IMR-90 (cell line): ENCODE measurements around the gene ATP11A. TPM values are rescaled to one million over a fixed set of nuclear protein-coding genes. Genes with fewer than 3 reads are reported as not detected.

ENCODE experiments used
- ATAC-seq: fragments of 200-7000 bp; cut with Tn5 transposase; 2 replicates; pipeline ENCODE4 v1.9.1; 2020; ENCODE audit warnings: low read depth, mild to moderate bottlenecking, moderate library complexity
- BruUV-seq: library from RNA; stranded (reverse); fragments of 400-500 nt; replicated peaks from 2 replicates; lab custom pipeline; 2021; lab: Mats Ljungman, UMichigan
- CTCF ChIA-PET: fragments of 300-600 bp; formaldehyde crosslinking; extraction: SDS; loops from one replicate; lab custom pipeline; 2021; ENCODE audit warnings: antibody characterized with exemption; lab: Yijun Ruan, JAX
- POLR2A ChIA-PET: fragments of 300-600 bp; sonication (Branson Sonifier 250); formaldehyde crosslinking; loops from one replicate; lab custom pipeline; 2022; ENCODE audit warnings: antibody characterized with exemption; ENCODE audit not compliant: unreplicated experiment; lab: Charles Lee
- DNase-seq: peaks from one replicate; pipeline ENCODE4 v3.0.0; 2013
- H2AFZ ChIP-seq: replicated peaks from 2 replicates; pipeline ENCODE3; 2013; ENCODE audit warnings: low read length, mild to moderate bottlenecking; ENCODE audit not compliant: poor library complexity
- H2AK5ac ChIP-seq: 2 replicates; pipeline ENCODE4 v1.6.1; 2013; ENCODE audit warnings: low read depth, low read length, inconsistent platforms
- H2AK9ac ChIP-seq: replicated peaks from 2 replicates; pipeline ENCODE3; 2013; ENCODE audit warnings: mild to moderate bottlenecking, low read depth, low read length, moderate library complexity; ENCODE audit not compliant: poor library complexity
- H2BK120ac ChIP-seq: 2 replicates; pipeline ENCODE4 v1.6.1; 2013; ENCODE audit warnings: low read depth, low read length, inconsistent platforms
- H2BK15ac ChIP-seq: 3 replicates; pipeline ENCODE4 v1.6.1; 2013; ENCODE audit warnings: low read depth, low read length, inconsistent platforms
- H2BK20ac ChIP-seq: 2 replicates; pipeline ENCODE4 v1.6.1; 2013; ENCODE audit warnings: low read depth, mild to moderate bottlenecking, inconsistent platforms, low read length, moderate library complexity
- H2BK5ac ChIP-seq: 2 replicates; pipeline ENCODE4 v1.6.1; 2013; ENCODE audit warnings: mild to moderate bottlenecking, low read depth, low read length, inconsistent platforms; ENCODE audit not compliant: poor library complexity, severe bottlenecking
- H3K14ac ChIP-seq: replicated peaks from 2 replicates; pipeline ENCODE4 v1.6.1; 2013; ENCODE audit warnings: low read depth, low read length, inconsistent platforms
- H3K18ac ChIP-seq: 2 replicates; pipeline ENCODE4 v1.6.1; 2013; ENCODE audit warnings: low read depth, low read length, control low read depth
- H3K23ac ChIP-seq: 2 replicates; pipeline ENCODE4 v1.6.1; 2013; ENCODE audit warnings: low read depth, low read length, inconsistent platforms
- H3K27ac ChIP-seq: 2 replicates; pipeline ENCODE4 v1.5.1; 2013; ENCODE audit warnings: mild to moderate bottlenecking, control low read depth, low read length; ENCODE audit not compliant: insufficient read depth
- H3K27me3 ChIP-seq: 2 replicates; pipeline ENCODE4 v1.6.1; 2013; ENCODE audit warnings: low read length; ENCODE audit not compliant: control insufficient read depth, insufficient read depth
- H3K36me3 ChIP-seq: 2 replicates; pipeline ENCODE4 v1.6.1; 2013; ENCODE audit warnings: low read length, mixed read lengths; ENCODE audit not compliant: control insufficient read depth, insufficient read depth
- H3K4ac ChIP-seq: 2 replicates; pipeline ENCODE4 v1.6.1; 2013; ENCODE audit warnings: low read depth, low read length, inconsistent platforms
- H3K4me1 ChIP-seq: 2 replicates; pipeline ENCODE4 v1.6.1; 2013; ENCODE audit warnings: low read length, mixed read lengths; ENCODE audit not compliant: control insufficient read depth, insufficient read depth
- H3K4me2 ChIP-seq: 2 replicates; pipeline ENCODE4 v1.6.1; 2013; ENCODE audit warnings: low read depth, mild to moderate bottlenecking, control low read depth, low read length, moderate library complexity
- H3K4me3 ChIP-seq: 2 replicates; pipeline ENCODE4 v1.5.1; 2013; ENCODE audit warnings: low read depth, mild to moderate bottlenecking, control low read depth, low read length, moderate library complexity; ENCODE audit not compliant: insufficient read depth
- H3K56ac ChIP-seq: 2 replicates; pipeline ENCODE4 v1.6.1; 2013; ENCODE audit warnings: low read length, inconsistent platforms; ENCODE audit not compliant: insufficient read depth; ENCODE audit errors: extremely low read depth
- H3K79me1 ChIP-seq, 2 experiments: 2 replicates each; pipeline ENCODE4 v1.6.1; 2013; ENCODE audit warnings: low read length in 2 of 2, inconsistent platforms in 1 of 2, low read depth in 1 of 2
- H3K9ac ChIP-seq: 2 replicates; pipeline ENCODE4 v1.6.1; 2013; ENCODE audit warnings: low read depth, low read length, control low read depth
- H3K9me1 ChIP-seq: 2 replicates; pipeline ENCODE4 v1.6.1; 2013; ENCODE audit warnings: low read length, inconsistent platforms; ENCODE audit not compliant: insufficient read depth
- H3K9me3 ChIP-seq: 2 replicates; pipeline ENCODE4 v1.6.1; 2013; ENCODE audit warnings: low read length; ENCODE audit not compliant: control insufficient read depth, insufficient read depth
- H4K20me1 ChIP-seq: 2 replicates; pipeline ENCODE4 v1.6.1; 2013; ENCODE audit warnings: low read length, inconsistent platforms; ENCODE audit not compliant: insufficient read depth
- H4K5ac ChIP-seq: 2 replicates; pipeline ENCODE4 v1.6.1; 2013; ENCODE audit warnings: mild to moderate bottlenecking, low read depth, low read length, control low read depth
- H4K8ac ChIP-seq, 2 experiments: 2 replicates each; pipeline ENCODE4 v1.6.1; 2013; ENCODE audit warnings: low read depth in 2 of 2, low read length in 2 of 2, control low read depth in 1 of 2, inconsistent platforms in 1 of 2
- H4K91ac ChIP-seq: 2 replicates; pipeline ENCODE4 v1.6.1; 2013; ENCODE audit warnings: low read depth, low read length, inconsistent platforms; ENCODE audit not compliant: insufficient read depth
- BHLHE40 ChIP-seq: fragments of 150-350 bp; IDR thresholded peaks from 2 replicates; pipeline ENCODE4 v1.6.1; 2016; ENCODE audit warnings: mild to moderate bottlenecking, low read depth, low read length
- MAZ ChIP-seq: IDR thresholded peaks from 2 replicates; pipeline ENCODE4 v1.6.1; 2012; ENCODE audit warnings: low read depth, mild to moderate bottlenecking, low read length, improper control_type of control experiment, moderate library complexity, borderline replicate concordance
- MXI1 ChIP-seq: IDR thresholded peaks from 2 replicates; pipeline ENCODE4 v1.6.1; 2012; ENCODE audit warnings: low read depth, mild to moderate bottlenecking, low read length, moderate library complexity, borderline replicate concordance
- NFE2L2 ChIP-seq: fragments of 150-350 bp; IDR thresholded peaks from 2 replicates; pipeline ENCODE4 v1.6.1; 2016; ENCODE audit warnings: low read depth, mild to moderate bottlenecking, low read length
- RAD21 ChIP-seq: IDR thresholded peaks from 2 replicates; pipeline ENCODE4 v1.6.1; 2012; ENCODE audit warnings: low read length, improper control_type of control experiment
- RCOR1 ChIP-seq: IDR thresholded peaks from 2 replicates; pipeline ENCODE4 v1.6.1; 2012; ENCODE audit warnings: mild to moderate bottlenecking, low read length, improper control_type of control experiment; ENCODE audit not compliant: insufficient replicate concordance
- SMC3 ChIP-seq: fragments of 150-350 bp; IDR thresholded peaks from 2 replicates; pipeline ENCODE4 v1.6.1; 2016; ENCODE audit warnings: low read depth, mild to moderate bottlenecking, antibody characterized with exemption, low read length, moderate library complexity
- WGBS, 2 experiments: methylation state at CpG; one replicate each; pipeline versions ENCODE4 v1.1.5 to v1.1.7; 2013; ENCODE audit warnings: missing lambda C conversion rate in 2 of 2; ENCODE audit not compliant: insufficient read length in 1 of 2; ENCODE audit errors: extremely low coverage in 2 of 2; 5-methylcytosine and 5-hydroxymethylcytosine counted together
- dilution Hi-C: fragments of 300-500 bp; cut with HindIII; formaldehyde crosslinking; loops from one replicate; pipeline ENCODE4 v1.14.3; 2018; ENCODE audit warnings: low sequenced_read_pairs; ENCODE audit not compliant: unreplicated experiment
- in situ Hi-C: fragments of 300-500 bp; cut with MboI; formaldehyde crosslinking; loops from 3 replicates; pipeline ENCODE4 v1.14.3; 2019; ENCODE audit warnings: low sequenced_read_pairs, inconsistent platforms, mixed read lengths
- intact Hi-C: fragments of 100-400 bp; cut with micrococcal nuclease; formaldehyde crosslinking; loops from 2 replicates; pipeline ENCODE4 v1.10.0; 2022
- polyA plus RNA-seq, 3 experiments: library from polyadenylated mRNA; depleted of rRNA; stranded (reverse); fragments of >200 nt; gene quantifications; 2 replicates each; pipeline ENCODE4 v1.2.3, GENCODE V29; 2012; ENCODE audit warnings: low replicate concordance in 1 of 3
- total RNA-seq: library from RNA; depleted of rRNA; stranded (reverse); fragments of >200 nt; gene quantifications from 2 replicates; pipeline ENCODE4 v1.2.3, GENCODE V29; 2012
- TF ChIP-seq, protein P1 (sequence below): fragments of 150-350 bp; IDR thresholded peaks from 2 replicates; pipeline ENCODE4 v1.6.1; 2016; ENCODE audit warnings: low read depth, mild to moderate bottlenecking, low read length, moderate library complexity, borderline replicate concordance

Gene ATP11A
- total and polyA plus RNA-seq, 2 of the 4 experiments (the other 2 are of a cell fraction), result 8.4 to 12.0 TPM

DNA sequence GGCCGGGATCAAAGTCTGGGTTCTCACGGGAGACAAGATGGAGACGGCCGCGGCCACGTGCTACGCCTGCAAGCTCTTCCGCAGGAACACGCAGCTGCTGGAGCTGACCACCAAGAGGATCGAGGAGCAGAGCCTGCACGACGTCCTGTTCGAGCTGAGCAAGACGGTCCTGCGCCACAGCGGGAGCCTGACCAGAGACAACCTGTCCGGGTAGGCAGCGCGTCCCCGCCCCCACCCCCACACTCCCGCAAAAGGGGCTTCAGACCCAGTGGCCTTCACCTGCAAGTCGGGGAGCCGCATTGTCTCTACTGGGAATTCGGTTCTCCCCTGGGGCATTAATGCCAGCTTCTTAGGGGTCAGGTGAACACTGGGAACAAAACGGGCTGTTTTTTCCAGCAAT lies 164.5 kb downstream of the ATP11A start:
- H3K9me3 ChIP-seq, result no peaks in the 10 kb centered on the region
- ATAC-seq (no peak), DNase-seq (no peak)
- dilution Hi-C loops (no loop called here), in situ Hi-C loops (no loop called here), intact Hi-C loops (no loop called here)
- no peak overlapping the region for H4K91ac ChIP-seq
- no peak overlapping the region for H2AFZ ChIP-seq
- H3K79me1 ChIP-seq, result no peaks in the 10 kb centered on the region
- no peaks in the 10 kb centered on the region for H3K9me1 ChIP-seq
- no peak overlapping the region for H3K9ac ChIP-seq
- H2BK15ac ChIP-seq, result no peak overlapping the region
- H2AK5ac ChIP-seq, result no peak overlapping the region
- H3K18ac ChIP-seq, result no peak overlapping the region
- peaks cover 36% of the 10 kb centered on the region for H3K36me3 ChIP-seq
- H3K27me3 ChIP-seq, result no peaks in the 10 kb centered on the region
- CTCF ChIA-PET, result no interaction called here
- H3K27ac ChIP-seq, result no peak overlapping the region
- no peaks in the 10 kb centered on the region; the same call in 1 of the 2 replicates for H4K20me1 ChIP-seq
- H3K4ac ChIP-seq, result no peak overlapping the region
- POLR2A ChIA-PET, result no interaction called here
- no TSS peak for BruUV-seq
- no peak overlapping the region for H3K4me2 ChIP-seq
- no peak overlapping the region for H2AK9ac ChIP-seq
- no peak overlapping the region for H3K4me3 ChIP-seq
- TF ChIP-seq MAZ (no peak), MXI1 (no peak), RAD21 (no peak), NFE2L2 (no peak), BHLHE40 (no peak), SMC3 (no peak), RCOR1 (no peak)
- TF ChIP-seq, protein P1, sequence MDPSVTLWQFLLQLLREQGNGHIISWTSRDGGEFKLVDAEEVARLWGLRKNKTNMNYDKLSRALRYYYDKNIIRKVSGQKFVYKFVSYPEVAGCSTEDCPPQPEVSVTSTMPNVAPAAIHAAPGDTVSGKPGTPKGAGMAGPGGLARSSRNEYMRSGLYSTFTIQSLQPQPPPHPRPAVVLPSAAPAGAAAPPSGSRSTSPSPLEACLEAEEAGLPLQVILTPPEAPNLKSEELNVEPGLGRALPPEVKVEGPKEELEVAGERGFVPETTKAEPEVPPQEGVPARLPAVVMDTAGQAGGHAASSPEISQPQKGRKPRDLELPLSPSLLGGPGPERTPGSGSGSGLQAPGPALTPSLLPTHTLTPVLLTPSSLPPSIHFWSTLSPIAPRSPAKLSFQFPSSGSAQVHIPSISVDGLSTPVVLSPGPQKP, result no peak
- H3K56ac ChIP-seq, result no peak overlapping the region
- H2BK20ac ChIP-seq, result no peak overlapping the region
- no peak overlapping the region for H4K5ac ChIP-seq
- 91% methylated on average over 17 of the region's 25 CpGs; no CpG with 5 or more reads in 1 of the 2 experiments for WGBS, 2 experiments
- no peak overlapping the region for H4K8ac ChIP-seq
- no peak overlapping the region for H2BK120ac ChIP-seq
- H2BK5ac ChIP-seq, result no peak overlapping the region
- H3K23ac ChIP-seq, result no peak overlapping the region
- no peaks in the 10 kb centered on the region for H3K4me1 ChIP-seq
- H3K14ac ChIP-seq, result no peak overlapping the region
